ENCODE data around the gene MYH10.

Gene MYH10

DNA sequence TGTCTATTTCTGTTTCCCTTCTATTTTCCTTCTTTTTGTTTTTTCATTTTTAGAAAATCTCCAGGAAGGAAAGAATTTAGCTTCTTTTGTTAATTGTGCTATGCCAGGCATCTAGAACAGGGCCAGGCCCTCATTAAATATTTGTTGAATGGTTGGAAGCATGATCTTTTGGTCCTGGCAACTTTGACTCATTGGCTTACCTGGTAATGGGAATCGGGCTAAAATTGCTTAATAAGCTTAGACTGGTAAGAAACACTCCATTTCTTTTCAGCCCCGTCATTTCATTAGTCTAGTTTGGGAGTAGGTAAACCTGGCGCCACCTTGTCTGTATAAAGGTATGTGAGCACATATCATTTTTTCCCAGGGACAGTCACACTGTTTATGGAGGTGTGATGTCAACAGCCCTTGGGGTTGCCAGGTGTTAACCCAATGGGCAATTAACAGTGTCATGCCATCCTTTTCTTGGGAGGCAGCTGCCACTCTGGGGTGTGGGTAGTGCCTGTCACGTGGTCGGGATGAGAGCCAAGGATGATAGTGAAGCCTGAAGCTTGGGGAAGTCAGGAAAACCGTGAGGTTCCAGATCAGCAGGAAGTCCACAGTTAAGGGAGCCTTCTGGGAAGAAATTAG is 204.3 kb downstream of the MYH10 start:
- H3K27me3 ChIP-seq (replicated peaks in 2 of 5; ENCODE audit: control insufficient read depth in 4 of 5, insufficient read depth in 5 of 5, low read length in 4 of 5), result no peaks in the 10 kb centered on the region
- H3K27ac ChIP-seq (ENCODE audit: insufficient read depth in 1 of 2, low read depth in 1 of 2, low read length in 2 of 2, poor library complexity in 1 of 2, severe bottlenecking in 2 of 2), result no peak overlapping the region
- ChIA-PET CTCF (interaction anchor here (1.5 kb wide), 1 partner anchor 11 kb away, joined by 4 read pairs; no protein-coding TSS in a partner anchor), POLR2A (no interaction called here)
- H3K9me3 ChIP-seq (ENCODE audit: control extremely low read depth in 1 of 5, control insufficient read depth in 4 of 5, insufficient read depth in 2 of 5, low read depth in 1 of 5, low read length in 4 of 5), result no peaks in the 10 kb centered on the region
- DNase-seq, result no peak
- WGBS (ENCODE audit: insufficient coverage), result 74% methylated on average over 4 of the region's 6 CpGs
- H3K36me3 ChIP-seq (ENCODE audit: control insufficient read depth in 4 of 4, insufficient read depth in 4 of 4, low read length in 3 of 4), result no peaks in the 10 kb centered on the region
- H3K4me3 ChIP-seq (ENCODE audit: control insufficient read depth in 1 of 7, extremely low read depth in 1 of 7, insufficient read depth in 4 of 7, low read depth in 2 of 7, low read length in 6 of 7), result no peak overlapping the region
- H3K4me1 ChIP-seq (ENCODE audit: control extremely low read depth in 1 of 4, control insufficient read depth in 4 of 4, insufficient read depth in 4 of 4, low read length in 3 of 4), result no peaks in the 10 kb centered on the region

All from common myeloid progenitor, CD34-positive (primary cell).